ENCODE measurements around the gene RCAN2. TPM values are rescaled to one million over a fixed set of nuclear protein-coding genes. Genes with fewer than 3 reads are reported as not detected.

The RCAN2 gene
- total RNA-seq, 2 experiments from 2014 or later, result not detected

- no peaks in the 10 kb centered on the region for H3K9me3 ChIP-seq (ENCODE audit: low read length)
- intact Hi-C loops (cut with micrococcal nuclease; ENCODE audit: unreplicated experiment), result no loop called here
- no TSS peak for BruUV-seq (replicated peaks)
- TF ChIP-seq, protein P1, sequence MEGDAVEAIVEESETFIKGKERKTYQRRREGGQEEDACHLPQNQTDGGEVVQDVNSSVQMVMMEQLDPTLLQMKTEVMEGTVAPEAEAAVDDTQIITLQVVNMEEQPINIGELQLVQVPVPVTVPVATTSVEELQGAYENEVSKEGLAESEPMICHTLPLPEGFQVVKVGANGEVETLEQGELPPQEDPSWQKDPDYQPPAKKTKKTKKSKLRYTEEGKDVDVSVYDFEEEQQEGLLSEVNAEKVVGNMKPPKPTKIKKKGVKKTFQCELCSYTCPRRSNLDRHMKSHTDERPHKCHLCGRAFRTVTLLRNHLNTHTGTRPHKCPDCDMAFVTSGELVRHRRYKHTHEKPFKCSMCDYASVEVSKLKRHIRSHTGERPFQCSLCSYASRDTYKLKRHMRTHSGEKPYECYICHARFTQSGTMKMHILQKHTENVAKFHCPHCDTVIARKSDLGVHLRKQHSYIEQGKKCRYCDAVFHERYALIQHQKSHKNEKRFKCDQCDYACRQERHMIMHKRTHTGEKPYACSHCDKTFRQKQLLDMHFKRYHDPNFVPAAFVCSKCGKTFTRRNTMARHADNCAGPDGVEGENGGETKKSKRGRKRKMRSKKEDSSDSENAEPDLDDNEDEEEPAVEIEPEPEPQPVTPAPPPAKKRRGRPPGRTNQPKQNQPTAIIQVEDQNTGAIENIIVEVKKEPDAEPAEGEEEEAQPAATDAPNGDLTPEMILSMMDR (conservative IDR thresholded peaks at IDR 0.05; ENCODE audit: low read length), result no peak
- no peak for TF ChIP-seq EZH2phosphoT487 (IDR thresholded peaks at IDR 0.05; ENCODE audit: borderline replicate concordance, low read depth, low read length)
- DNase-seq (ENCODE audit: low spot score), result no peak
- no peaks in the 10 kb centered on the region for H4K20me1 ChIP-seq (ENCODE audit: insufficient read depth, low read length)
- POLR2A ChIA-PET, result no interaction called here
- H3K27ac ChIP-seq (ENCODE audit: low read depth, low read length, poor library complexity, severe bottlenecking), result no peak overlapping the region
- no peaks in the 10 kb centered on the region for H3K36me3 ChIP-seq (ENCODE audit: insufficient read depth, low read length)
- H3K4me2 ChIP-seq (ENCODE audit: low read length), result no peak overlapping the region
- no peak overlapping the region for H3K4me3 ChIP-seq (ENCODE audit: low read depth, low read length, poor library complexity, severe bottlenecking)
- H2AFZ ChIP-seq (ENCODE audit: low read length), result no peak overlapping the region
- H3K79me2 ChIP-seq (ENCODE audit: insufficient read depth, low read depth, low read length), result no peaks in the 10 kb centered on the region
- peaks cover 12% of the 10 kb centered on the region for H3K4me1 ChIP-seq (ENCODE audit: insufficient read depth, low read length, poor library complexity, severe bottlenecking)
- H3K9me2 ChIP-seq (ENCODE audit: insufficient read depth, low read length), result no peaks in the 10 kb centered on the region
- CTCF ChIA-PET (ENCODE audit: unreplicated experiment), result no interaction called here
Observed at GRCh38 chr6:46353528-46353927, 137.7 kb downstream of the RCAN2 start.

GRCh38 chr6:46352541-46353268 is 138.5 kb downstream of the RCAN2 start:
- Histone ChIP-seq H3K9me2 (ENCODE audit: insufficient read depth, low read length) (no peaks in the 10 kb centered on the region), H3K9me3 (ENCODE audit: low read length) (no peaks in the 10 kb centered on the region), H4K20me1 (ENCODE audit: insufficient read depth, low read length) (no peaks in the 10 kb centered on the region), H3K4me1 (ENCODE audit: insufficient read depth, low read length, poor library complexity, severe bottlenecking) (peaks cover 4% of the 10 kb centered on the region), H2AFZ (ENCODE audit: low read length) (no peak overlapping the region), H3K27ac (ENCODE audit: low read depth, low read length, poor library complexity, severe bottlenecking) (no peak overlapping the region), H3K79me2 (ENCODE audit: insufficient read depth, low read depth, low read length) (no peaks in the 10 kb centered on the region), H3K36me3 (ENCODE audit: insufficient read depth, low read length) (no peaks in the 10 kb centered on the region), H3K4me3 (ENCODE audit: low read depth, low read length, poor library complexity, severe bottlenecking) (no peak overlapping the region), H3K4me2 (ENCODE audit: low read length) (no peak overlapping the region)
- POLR2A ChIA-PET, result no interaction called here
- CTCF ChIA-PET (ENCODE audit: unreplicated experiment), result no interaction called here
- intact Hi-C loops (cut with micrococcal nuclease; ENCODE audit: unreplicated experiment), result no loop called here
- no peak for DNase-seq (ENCODE audit: low spot score)
- no TSS peak for BruUV-seq (replicated peaks)
- TF ChIP-seq, protein P1 (conservative IDR thresholded peaks at IDR 0.05; ENCODE audit: low read length), result no peak
- TF ChIP-seq EZH2phosphoT487 (IDR thresholded peaks at IDR 0.05; ENCODE audit: borderline replicate concordance, low read depth, low read length), result no peak

- Histone ChIP-seq H3K36me3 (ENCODE audit: insufficient read depth, low read length) (no peaks in the 10 kb centered on the region), H3K9me3 (ENCODE audit: low read length) (no peaks in the 10 kb centered on the region), H3K4me3 (ENCODE audit: low read depth, low read length, poor library complexity, severe bottlenecking) (no peak overlapping the region), H3K4me2 (ENCODE audit: low read length) (no peak overlapping the region), H3K79me2 (ENCODE audit: insufficient read depth, low read depth, low read length) (no peaks in the 10 kb centered on the region), H3K27ac (ENCODE audit: low read depth, low read length, poor library complexity, severe bottlenecking) (no peak overlapping the region), H4K20me1 (ENCODE audit: insufficient read depth, low read length) (no peaks in the 10 kb centered on the region), H3K4me1 (ENCODE audit: insufficient read depth, low read length, poor library complexity, severe bottlenecking) (no peaks in the 10 kb centered on the region), H2AFZ (ENCODE audit: low read length) (no peak overlapping the region), H3K9me2 (ENCODE audit: insufficient read depth, low read length) (no peaks in the 10 kb centered on the region)
- ChIA-PET CTCF (ENCODE audit: unreplicated experiment) (no interaction called here), POLR2A (interaction anchor here (0.8 to 0.9 kb wide), 2 partner anchors 25 to 28 kb away, joined by 3 read pairs; no protein-coding TSS in a partner anchor)
- BruUV-seq (replicated peaks), result no TSS peak
- intact Hi-C loops (cut with micrococcal nuclease; ENCODE audit: unreplicated experiment), result no loop called here
- no peak for TF ChIP-seq EZH2phosphoT487 (IDR thresholded peaks at IDR 0.05; ENCODE audit: borderline replicate concordance, low read depth, low read length)
- TF ChIP-seq, protein P1 (conservative IDR thresholded peaks at IDR 0.05; ENCODE audit: low read length), result no peak
- no peak for DNase-seq (ENCODE audit: low spot score)
Observed at GRCh38 chr6:46350714-46351113, 140.5 kb downstream of the RCAN2 start.

All from OCI-LY7 (cell line).